Caco-2 (cell line): Measurements from ENCODE around the gene RAB39A. TPM values are rescaled to one million over a fixed set of nuclear protein-coding genes. Genes with fewer than 3 reads are reported as not detected.
"Not testable (repeated sequence)": the region's sequence is repeated elsewhere in the genome, so short reads cannot be mapped to it uniquely, and the experiment has no call there.

ENCODE experiments used
- BruUV-seq: library from RNA; stranded (reverse); fragments of 400-500 nt; replicated peaks from 2 replicates; lab custom pipeline; 2021; lab: Mats Ljungman, UMichigan
- CTCF ChIA-PET: fragments of 300-600 bp; sonication (Branson Sonifier 250); formaldehyde crosslinking; loops from one replicate; lab custom pipeline; 2022; ENCODE audit warnings: antibody characterized with exemption; lab: Charles Lee
- POLR2A ChIA-PET: fragments of 300-600 bp; sonication (Branson Sonifier 250); formaldehyde crosslinking; loops from one replicate; lab custom pipeline; 2022; ENCODE audit warnings: antibody characterized with exemption; lab: Charles Lee
- DNase-seq, 2 experiments: peaks; one replicate each; pipeline versions ENCODE4 v3.0.0 to v3.0.0-alpha.2; 2020 to 2022
- H3K27me3 ChIP-seq: replicated peaks from 2 replicates; pipeline ENCODE4 v1.6.0; 2011; ENCODE audit warnings: low read length; ENCODE audit not compliant: control insufficient read depth, insufficient read depth
- H3K36me3 ChIP-seq: 2 replicates; pipeline ENCODE4 v1.5.1; 2011; ENCODE audit warnings: low read length; ENCODE audit not compliant: control insufficient read depth, insufficient read depth
- H3K4me1 ChIP-seq: fragments of 250-450 bp; sonication (Bioruptor Pico); 2 replicates; pipeline ENCODE4 v1.5.1; 2020; ENCODE audit warnings: mild to moderate bottlenecking
- H3K4me3 ChIP-seq: 2 replicates; pipeline ENCODE4 v1.5.1; 2011; ENCODE audit warnings: low read depth, mild to moderate bottlenecking, control low read depth, low read length
- H3K9me3 ChIP-seq: fragments of 250-450 bp; sonication (Bioruptor Pico); 2 replicates; pipeline ENCODE4 v1.5.1; 2020; ENCODE audit warnings: mild to moderate bottlenecking, moderate library complexity
- H3K27ac Mint-ChIP-seq: one replicate; pipeline ENCODE4 v1.8.0; 2022; ENCODE audit warnings: mixed read lengths; ENCODE audit not compliant: unreplicated experiment
- H3K27me3 Mint-ChIP-seq: one replicate; pipeline ENCODE4 v1.8.0; 2022; ENCODE audit warnings: mixed read lengths; ENCODE audit not compliant: insufficient read depth, unreplicated experiment
- H3K36me3 Mint-ChIP-seq: one replicate; pipeline ENCODE4 v1.8.0; 2022; ENCODE audit warnings: mild to moderate bottlenecking, mixed read lengths; ENCODE audit not compliant: insufficient read depth, unreplicated experiment
- H3K4me1 Mint-ChIP-seq: one replicate; pipeline ENCODE4 v1.8.0; 2022; ENCODE audit warnings: low read depth, mixed read lengths; ENCODE audit not compliant: unreplicated experiment
- H3K4me3 Mint-ChIP-seq: one replicate; pipeline ENCODE4 v1.8.0; 2022; ENCODE audit warnings: mild to moderate bottlenecking, moderate library complexity, mixed read lengths; ENCODE audit not compliant: unreplicated experiment
- H3K9me3 Mint-ChIP-seq: one replicate; pipeline ENCODE4 v1.8.0; 2022; ENCODE audit warnings: mixed read lengths; ENCODE audit not compliant: unreplicated experiment
- intact Hi-C: fragments of 100-400 bp; cut with micrococcal nuclease; formaldehyde crosslinking; loops from one replicate; pipeline ENCODE4 v1.10.0; 2022; ENCODE audit not compliant: unreplicated experiment
- total RNA-seq: library from RNA; stranded (reverse); gene quantifications from 2 replicates; pipeline ENCODE4 v1.2.3, GENCODE V29; 2022
- TF ChIP-seq, protein P1 (sequence below), 2 experiments: fragments of 200-600 bp in 1 of 2; IDR thresholded peaks; 1 replicate in 1 of 2; 2 replicates in 1 of 2; pipeline versions ENCODE4 v1.5.1 to v1.8.0; 2011 to 2022; ENCODE audit warnings: antibody characterized with exemption in 1 of 2, control low read depth in 1 of 2, inconsistent platforms in 1 of 2, low read depth in 1 of 2, low read length in 1 of 2, mild to moderate bottlenecking in 1 of 2, moderate library complexity in 1 of 2; ENCODE audit not compliant: insufficient read depth in 1 of 2, severe bottlenecking in 1 of 2, unreplicated experiment in 1 of 2

RAB39A gene
- total RNA-seq, 1 experiment from 2014 or later: 0.16 TPM

DNA sequence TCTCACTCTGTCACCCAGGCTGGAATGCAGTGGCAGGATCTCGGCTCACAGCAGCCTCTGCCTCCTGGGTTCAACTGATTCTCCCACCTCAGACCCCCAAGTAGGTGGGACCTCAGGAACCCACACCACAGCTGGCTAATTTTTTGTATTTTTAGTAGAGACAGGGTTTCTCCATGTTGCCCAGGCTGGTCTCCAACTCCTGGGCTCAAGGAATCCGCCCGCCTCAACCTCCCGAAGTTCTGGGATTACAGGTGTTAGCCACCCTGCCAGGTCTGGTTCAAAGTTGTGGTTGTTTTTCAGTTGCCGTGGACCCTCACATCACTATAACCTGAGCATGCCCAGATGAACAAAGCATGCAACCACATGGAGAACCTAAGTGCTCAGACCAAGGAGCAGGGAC is 13.0 kb upstream of the RAB39A start:
- TF ChIP-seq, protein P1, sequence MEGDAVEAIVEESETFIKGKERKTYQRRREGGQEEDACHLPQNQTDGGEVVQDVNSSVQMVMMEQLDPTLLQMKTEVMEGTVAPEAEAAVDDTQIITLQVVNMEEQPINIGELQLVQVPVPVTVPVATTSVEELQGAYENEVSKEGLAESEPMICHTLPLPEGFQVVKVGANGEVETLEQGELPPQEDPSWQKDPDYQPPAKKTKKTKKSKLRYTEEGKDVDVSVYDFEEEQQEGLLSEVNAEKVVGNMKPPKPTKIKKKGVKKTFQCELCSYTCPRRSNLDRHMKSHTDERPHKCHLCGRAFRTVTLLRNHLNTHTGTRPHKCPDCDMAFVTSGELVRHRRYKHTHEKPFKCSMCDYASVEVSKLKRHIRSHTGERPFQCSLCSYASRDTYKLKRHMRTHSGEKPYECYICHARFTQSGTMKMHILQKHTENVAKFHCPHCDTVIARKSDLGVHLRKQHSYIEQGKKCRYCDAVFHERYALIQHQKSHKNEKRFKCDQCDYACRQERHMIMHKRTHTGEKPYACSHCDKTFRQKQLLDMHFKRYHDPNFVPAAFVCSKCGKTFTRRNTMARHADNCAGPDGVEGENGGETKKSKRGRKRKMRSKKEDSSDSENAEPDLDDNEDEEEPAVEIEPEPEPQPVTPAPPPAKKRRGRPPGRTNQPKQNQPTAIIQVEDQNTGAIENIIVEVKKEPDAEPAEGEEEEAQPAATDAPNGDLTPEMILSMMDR (IDR thresholded peaks at IDR 0.05; ENCODE audit: insufficient read depth in 1 of 2, low read depth in 1 of 2, low read length in 1 of 2, severe bottlenecking in 1 of 2, unreplicated experiment in 1 of 2): no peak
- Mint-ChIP-seq H3K4me3 (no peak overlapping the region), H3K4me1 (no peaks in the 10 kb centered on the region), H3K9me3 (no peaks in the 10 kb centered on the region), H3K27me3 (peaks cover 4% of the 10 kb centered on the region), H3K27ac (no peak overlapping the region), H3K36me3 (no peaks in the 10 kb centered on the region)
- no peak overlapping the region for H3K4me3 ChIP-seq
- ChIA-PET CTCF (no interaction called here), POLR2A (no interaction called here)
- H3K9me3 ChIP-seq: peaks cover 6% of the 10 kb centered on the region; the same call in 1 of the 2 replicates
- no peak for DNase-seq
- H3K27me3 ChIP-seq: no peaks in the 10 kb centered on the region
- no peaks in the 10 kb centered on the region for H3K36me3 ChIP-seq
- intact Hi-C loops: no loop called here
- H3K4me1 ChIP-seq: no peaks in the 10 kb centered on the region
- BruUV-seq: no TSS peak

- TF ChIP-seq, protein P1 (IDR thresholded peaks at IDR 0.05; ENCODE audit: insufficient read depth in 1 of 2, low read depth in 1 of 2, low read length in 1 of 2, severe bottlenecking in 1 of 2, unreplicated experiment in 1 of 2): no peak
- Mint-ChIP-seq H3K4me1 (no peaks in the 10 kb centered on the region), H3K4me3 (no peak overlapping the region), H3K9me3 (no peaks in the 10 kb centered on the region), H3K27ac (no peak overlapping the region), H3K27me3 (peaks cover 4% of the 10 kb centered on the region), H3K36me3 (no peaks in the 10 kb centered on the region)
- DNase-seq: no peak
- Histone ChIP-seq H3K27me3 (no peaks in the 10 kb centered on the region), H3K4me1 (no peaks in the 10 kb centered on the region), H3K9me3 (no peaks in the 10 kb centered on the region), H3K4me3 (no peak overlapping the region), H3K36me3 (no peaks in the 10 kb centered on the region)
- POLR2A ChIA-PET: no interaction called here
- intact Hi-C loops: no loop called here
- BruUV-seq: no TSS peak
- CTCF ChIA-PET: no interaction called here
Measured at GRCh38 chr11:107916671-107917241, 11.5 kb upstream of the RAB39A start.

GRCh38 chr11:107921997-107922396 is 6.3 kb upstream of the RAB39A start:
- no peaks in the 10 kb centered on the region for H3K36me3 Mint-ChIP-seq
- H3K4me3 Mint-ChIP-seq: no peak overlapping the region
- Histone ChIP-seq H3K27me3 (no peaks in the 10 kb centered on the region), H3K9me3 (no peaks in the 10 kb centered on the region), H3K4me1 (no peaks in the 10 kb centered on the region), H3K36me3 (no peaks in the 10 kb centered on the region), H3K4me3 (no peak overlapping the region)
- TF ChIP-seq, protein P1 (IDR thresholded peaks at IDR 0.05; ENCODE audit: insufficient read depth in 1 of 2, low read depth in 1 of 2, low read length in 1 of 2, severe bottlenecking in 1 of 2, unreplicated experiment in 1 of 2): no peak
- no peaks in the 10 kb centered on the region for H3K9me3 Mint-ChIP-seq
- CTCF ChIA-PET: no interaction called here
- no TSS peak for BruUV-seq
- intact Hi-C loops: no loop called here
- H3K4me1 Mint-ChIP-seq: no peaks in the 10 kb centered on the region
- H3K27ac Mint-ChIP-seq: no peak overlapping the region
- peaks cover 23% of the 10 kb centered on the region for H3K27me3 Mint-ChIP-seq
- POLR2A ChIA-PET: no interaction called here
- no peak for DNase-seq

DNA sequence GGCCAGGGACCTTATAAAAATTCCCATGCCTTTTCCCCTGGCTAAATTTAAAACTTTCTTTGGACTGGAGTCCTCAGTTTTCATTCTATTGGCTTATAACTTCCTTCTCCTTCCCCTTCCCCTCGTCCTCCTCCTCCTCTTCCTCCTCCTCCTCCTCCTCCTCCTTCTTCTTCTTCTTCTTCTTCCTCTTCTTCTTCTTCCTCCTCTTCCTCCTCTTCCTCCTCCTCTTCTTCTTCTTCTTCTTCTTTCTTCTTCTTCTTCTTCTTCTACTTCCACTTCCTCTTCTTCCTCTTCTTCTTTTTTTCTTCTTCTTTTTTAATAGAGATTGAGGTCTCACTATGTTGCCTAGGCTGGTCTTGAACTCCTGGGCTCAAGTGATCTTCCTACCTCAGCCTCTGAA is 4.7 kb upstream of the RAB39A start:
- intact Hi-C loops, H3K27ac Mint-ChIP-seq, H3K4me1 Mint-ChIP-seq, H3K27me3 ChIP-seq, CTCF ChIA-PET, BruUV-seq, H3K9me3 ChIP-seq, H3K36me3 ChIP-seq, H3K4me3 Mint-ChIP-seq, H3K4me3 ChIP-seq, H3K4me1 ChIP-seq, H3K9me3 Mint-ChIP-seq, DNase-seq, H3K36me3 Mint-ChIP-seq, POLR2A ChIA-PET: not testable (repeated sequence)
- peaks cover 23% of the 10 kb centered on the region for H3K27me3 Mint-ChIP-seq
